Chondrocyte (in vitro differentiated cells): Measurements from ENCODE around the gene DGKD. TPM values are rescaled to one million over a fixed set of nuclear protein-coding genes. Genes with fewer than 3 reads are reported as not detected.

Experiments used
- DNase-seq: peaks from one replicate; pipeline ENCODE4 v3.0.0; 2021; ENCODE audit warnings: mixed read lengths, low spot score
- H3K27ac Mint-ChIP-seq: one replicate; pipeline ENCODE4 v1.8.0; 2021; ENCODE audit warnings: mild to moderate bottlenecking, moderate library complexity, mixed read lengths; ENCODE audit not compliant: unreplicated experiment
- H3K27me3 Mint-ChIP-seq: 2 replicates; pipeline ENCODE4 v1.8.0; 2021; ENCODE audit warnings: low read depth, mixed read lengths
- H3K36me3 Mint-ChIP-seq: 2 replicates; pipeline ENCODE4 v1.8.0; 2021; ENCODE audit warnings: low read depth, mixed read lengths
- H3K4me1 Mint-ChIP-seq: 2 replicates; pipeline ENCODE4 v1.8.0; 2021; ENCODE audit warnings: low read depth, mild to moderate bottlenecking, mixed read lengths
- H3K4me3 Mint-ChIP-seq: one replicate; pipeline ENCODE4 v1.8.0; 2021; ENCODE audit warnings: mild to moderate bottlenecking, moderate library complexity, mixed read lengths; ENCODE audit not compliant: unreplicated experiment
- H3K9me3 Mint-ChIP-seq: 2 replicates; pipeline ENCODE4 v1.8.0; 2021; ENCODE audit warnings: low read depth, mixed read lengths
- CTCF ChIP-seq: fragments of 200-600 bp; sonication (generic); IDR thresholded peaks from 2 replicates; pipeline ENCODE4 v1.5.0; 2021; ENCODE audit warnings: antibody characterized with exemption, mild to moderate bottlenecking, moderate library complexity
- long read RNA-seq: library from polyadenylated mRNA; stranded (forward); transcript quantifications from one replicate; pipeline ENCODE4 v2.0.0, GENCODE V29; 2021
- total RNA-seq: library from RNA; stranded (reverse); gene quantifications from 3 replicates; pipeline ENCODE4 v1.2.1, GENCODE V29; 2021

DGKD gene
- 56.9 to 67.1 TPM (median 66.3 TPM) in 3 replicates for total RNA-seq
- long read RNA-seq, full-length matches to known transcripts: 78 of 117 reads
- long read RNA-seq, partial matches to known transcripts: 21 of 117 reads
- long read RNA-seq, other reads (novel, unspliced or antisense): 18 of 117 reads

- Mint-ChIP-seq H3K27ac (peak within 1 kb of the TSS; percentile 83), H3K27me3 (no peaks in the 10 kb centered on the region), H3K9me3 (no peaks in the 10 kb centered on the region), H3K4me3 (peak within 1 kb of the TSS; percentile 81), H3K36me3 (no peaks in the 10 kb centered on the region), H3K4me1 (peaks cover 80% of the 10 kb centered on the region)
- no peak for DNase-seq
- peak; percentile 63 for TF ChIP-seq CTCF
Measured at GRCh38 chr2:233353769-233354499, at the start of gene DGKD. TSS of gene DGKD (plus strand) at chr2:233354494. CDS start at chr2:233354519, 25 bp downstream.

GRCh38 chr2:233307565-233307964 is 46.7 kb upstream of the DGKD start, which contains the start of gene SAG:
TSS of gene SAG (plus strand) at chr2:233307816. CDS start at chr2:233309190, 1,374 bp downstream.
- TF ChIP-seq CTCF: no peak
- Mint-ChIP-seq H3K9me3 (no peaks in the 10 kb centered on the region), H3K27ac (no peak within 1 kb of the TSS), H3K4me1 (no peaks in the 10 kb centered on the region), H3K27me3 (peaks cover 3% of the 10 kb centered on the region), H3K4me3 (no peak within 1 kb of the TSS), H3K36me3 (no peaks in the 10 kb centered on the region)
- peak; percentile 69 for DNase-seq

- peak; percentile 37 for DNase-seq
- H3K4me1 Mint-ChIP-seq: no peaks in the 10 kb centered on the region
- H3K9me3 Mint-ChIP-seq: no peaks in the 10 kb centered on the region
- H3K36me3 Mint-ChIP-seq: no peaks in the 10 kb centered on the region
- no peak for TF ChIP-seq CTCF
- no peak overlapping the region for H3K27ac Mint-ChIP-seq
- no peak overlapping the region for H3K4me3 Mint-ChIP-seq
- H3K27me3 Mint-ChIP-seq: peaks cover 9% of the 10 kb centered on the region
Measured at GRCh38 chr2:233311241-233311926, 42.9 kb upstream of the DGKD start.

GRCh38 chr2:233312874-233313273 is 41.4 kb upstream of the DGKD start:
- no peak for TF ChIP-seq CTCF
- Mint-ChIP-seq H3K9me3 (no peaks in the 10 kb centered on the region), H3K27ac (no peak overlapping the region), H3K4me1 (no peaks in the 10 kb centered on the region), H3K4me3 (no peak overlapping the region), H3K36me3 (no peaks in the 10 kb centered on the region), H3K27me3 (peaks cover 9% of the 10 kb centered on the region)
- no peak for DNase-seq

GRCh38 chr2:233314180-233314925 is 39.9 kb upstream of the DGKD start:
- H3K4me1 Mint-ChIP-seq: no peaks in the 10 kb centered on the region
- H3K36me3 Mint-ChIP-seq: no peaks in the 10 kb centered on the region
- no peak overlapping the region for H3K27ac Mint-ChIP-seq
- TF ChIP-seq CTCF: no peak
- H3K27me3 Mint-ChIP-seq: peaks cover 9% of the 10 kb centered on the region
- no peak for DNase-seq
- no peaks in the 10 kb centered on the region for H3K9me3 Mint-ChIP-seq
- H3K4me3 Mint-ChIP-seq: no peak overlapping the region
